OCI-LY1 (cell line): ENCODE measurements around the gene CYP4Z1.
A peak's percentile ranks its signal among the peaks of the same experiment; 100 is the strongest.
"Not testable (repeated sequence)": the region's sequence is repeated elsewhere in the genome, so short reads cannot be mapped to it uniquely, and the experiment has no call there.

ENCODE experiments used
- H2AFZ ChIP-seq: fragments of 200-600 bp; sonication (generic), shearing (Covaris generic); 2 replicates; pipeline ENCODE4 v1.6.0; 2014; ENCODE audit warnings: antibody characterized with exemption, mild to moderate bottlenecking, low read length
- H3F3A ChIP-seq: fragments of 200-600 bp; sonication (generic), shearing (Covaris generic); 2 replicates; pipeline ENCODE4 v1.6.0; 2014; ENCODE audit warnings: mild to moderate bottlenecking, antibody characterized with exemption, low read length, moderate library complexity; ENCODE audit not compliant: insufficient read depth
- H3K27ac ChIP-seq: fragments of 200-600 bp; sonication (generic); 2 replicates; pipeline ENCODE4 v1.5.1; 2014; ENCODE audit warnings: low read length, mixed run types, mild to moderate bottlenecking, low read depth; ENCODE audit not compliant: poor library complexity, severe bottlenecking
- H3K27me3 ChIP-seq: fragments of 200-600 bp; sonication (generic); 2 replicates; pipeline ENCODE4 v1.6.0; 2014; ENCODE audit warnings: antibody characterized with exemption, mild to moderate bottlenecking, low read length, moderate library complexity; ENCODE audit not compliant: insufficient read depth
- H3K36me3 ChIP-seq: fragments of 200-600 bp; sonication (generic); 2 replicates; pipeline ENCODE4 v1.6.1; 2014; ENCODE audit warnings: mild to moderate bottlenecking, antibody characterized with exemption, low read length, moderate library complexity, mixed read lengths; ENCODE audit not compliant: insufficient read depth
- H3K4me1 ChIP-seq: fragments of 200-600 bp; sonication (generic); 2 replicates; pipeline ENCODE4 v1.5.1; 2014; ENCODE audit warnings: mild to moderate bottlenecking, low read length, moderate library complexity; ENCODE audit not compliant: insufficient read depth, severe bottlenecking
- H3K4me2 ChIP-seq: fragments of 200-600 bp; sonication (generic), shearing (Covaris generic); 2 replicates; pipeline ENCODE4 v1.6.1; 2014; ENCODE audit warnings: low read length
- H3K4me3 ChIP-seq: fragments of 200-600 bp; sonication (generic); 2 replicates; pipeline ENCODE4 v1.5.1; 2014; ENCODE audit warnings: low read length, low read depth, mild to moderate bottlenecking, mixed read lengths; ENCODE audit not compliant: poor library complexity, severe bottlenecking
- H3K79me2 ChIP-seq: fragments of 200-600 bp; shearing (Covaris generic); 2 replicates; pipeline ENCODE4 v1.6.1; 2016; ENCODE audit warnings: mixed run types, low read length, mixed read lengths; ENCODE audit not compliant: insufficient read depth
- H3K9ac ChIP-seq: fragments of 200-600 bp; sonication (generic), shearing (Covaris generic); 2 replicates; pipeline ENCODE4 v1.6.1; 2014; ENCODE audit warnings: mild to moderate bottlenecking, low read length, mixed read lengths
- H3K9me2 ChIP-seq: fragments of 200-600 bp; sonication (generic), shearing (Covaris generic); 2 replicates; pipeline ENCODE4 v1.6.1; 2014; ENCODE audit warnings: low read depth, mild to moderate bottlenecking, low read length, mixed read lengths
- H3K9me3 ChIP-seq: fragments of 200-600 bp; shearing (Covaris generic); 2 replicates; pipeline ENCODE4 v1.6.1; 2014; ENCODE audit warnings: low read length, mixed read lengths
- H4K20me1 ChIP-seq: fragments of 200-600 bp; sonication (generic), shearing (Covaris generic); 2 replicates; pipeline ENCODE4 v1.6.0; 2016; ENCODE audit warnings: mild to moderate bottlenecking, low read length; ENCODE audit not compliant: insufficient read depth
- EZH2 ChIP-seq: fragments of 200-600 bp; sonication (generic), shearing (Covaris generic); IDR thresholded peaks from 2 replicates; pipeline ENCODE4 v1.8.0; 2017; ENCODE audit warnings: borderline replicate concordance, mixed run types, mild to moderate bottlenecking, antibody characterized with exemption, low read length, moderate library complexity, mixed read lengths
- TF ChIP-seq, protein P1 (sequence below): fragments of 200-600 bp; sonication (generic), shearing (Covaris generic); IDR thresholded peaks from 2 replicates; pipeline ENCODE4 v1.5.1; 2017; ENCODE audit warnings: mild to moderate bottlenecking, antibody characterized with exemption, low read length, moderate library complexity, mixed read lengths

CYP4Z1 gene

GRCh38 chr1:47137925-47138615 lies 71.0 kb downstream of the CYP4Z1 start:
- Histone ChIP-seq H4K20me1 (no peaks in the 10 kb centered on the region), H3K79me2 (no peaks in the 10 kb centered on the region), H3F3A (no peaks in the 10 kb centered on the region), H3K9ac (no peak overlapping the region), H3K36me3 (no peaks in the 10 kb centered on the region), H3K4me1 (no peaks in the 10 kb centered on the region), H3K4me3 (no peak overlapping the region), H3K27me3 (no peaks in the 10 kb centered on the region), H3K9me2 (no peaks in the 10 kb centered on the region), H3K9me3 (no peaks in the 10 kb centered on the region), H3K4me2 (no peak overlapping the region), H3K27ac (no peak overlapping the region), H2AFZ (no peak overlapping the region)
- TF ChIP-seq, protein P1, sequence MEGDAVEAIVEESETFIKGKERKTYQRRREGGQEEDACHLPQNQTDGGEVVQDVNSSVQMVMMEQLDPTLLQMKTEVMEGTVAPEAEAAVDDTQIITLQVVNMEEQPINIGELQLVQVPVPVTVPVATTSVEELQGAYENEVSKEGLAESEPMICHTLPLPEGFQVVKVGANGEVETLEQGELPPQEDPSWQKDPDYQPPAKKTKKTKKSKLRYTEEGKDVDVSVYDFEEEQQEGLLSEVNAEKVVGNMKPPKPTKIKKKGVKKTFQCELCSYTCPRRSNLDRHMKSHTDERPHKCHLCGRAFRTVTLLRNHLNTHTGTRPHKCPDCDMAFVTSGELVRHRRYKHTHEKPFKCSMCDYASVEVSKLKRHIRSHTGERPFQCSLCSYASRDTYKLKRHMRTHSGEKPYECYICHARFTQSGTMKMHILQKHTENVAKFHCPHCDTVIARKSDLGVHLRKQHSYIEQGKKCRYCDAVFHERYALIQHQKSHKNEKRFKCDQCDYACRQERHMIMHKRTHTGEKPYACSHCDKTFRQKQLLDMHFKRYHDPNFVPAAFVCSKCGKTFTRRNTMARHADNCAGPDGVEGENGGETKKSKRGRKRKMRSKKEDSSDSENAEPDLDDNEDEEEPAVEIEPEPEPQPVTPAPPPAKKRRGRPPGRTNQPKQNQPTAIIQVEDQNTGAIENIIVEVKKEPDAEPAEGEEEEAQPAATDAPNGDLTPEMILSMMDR, result no peak
- TF ChIP-seq EZH2, result no peak

- not testable (repeated sequence) for H4K20me1 ChIP-seq, H2AFZ ChIP-seq, H3K9me2 ChIP-seq, H3F3A ChIP-seq, H3K4me1 ChIP-seq, H3K4me3 ChIP-seq, H3K79me2 ChIP-seq, H3K4me2 ChIP-seq, H3K27me3 ChIP-seq, H3K9me3 ChIP-seq, H3K36me3 ChIP-seq, H3K9ac ChIP-seq, H3K27ac ChIP-seq
Measured at GRCh38 chr1:47140358-47140757, 73.3 kb downstream of the CYP4Z1 start.

GRCh38 chr1:47143654-47144053 lies 76.6 kb downstream of the CYP4Z1 start:
- not testable (repeated sequence) for H3K79me2 ChIP-seq, H3K9me3 ChIP-seq, H4K20me1 ChIP-seq, H3F3A ChIP-seq, H3K27ac ChIP-seq, H2AFZ ChIP-seq, H3K27me3 ChIP-seq, H3K4me1 ChIP-seq, H3K9me2 ChIP-seq, H3K4me3 ChIP-seq, H3K4me2 ChIP-seq, H3K36me3 ChIP-seq, H3K9ac ChIP-seq
- TF ChIP-seq, protein P1, result peak; percentile 6; the same call in 1 of the 2 replicates

- not testable (repeated sequence) for H4K20me1 ChIP-seq
Measured at GRCh38 chr1:47146495-47146894, 79.5 kb downstream of the CYP4Z1 start.

More at GRCh38 chr1:47146495-47146894, 79.5 kb downstream of the CYP4Z1 start:
- not testable (repeated sequence) for H3F3A ChIP-seq, H2AFZ ChIP-seq, H3K27me3 ChIP-seq, H3K9me3 ChIP-seq, H3K9ac ChIP-seq, H3K27ac ChIP-seq, H3K79me2 ChIP-seq, H3K4me3 ChIP-seq, H3K9me2 ChIP-seq, H3K4me2 ChIP-seq, H3K36me3 ChIP-seq, H3K4me1 ChIP-seq
